Glutamatergic neuron (in vitro differentiated cells): Measurements from ENCODE around the gene CNTROB. TPM values are rescaled to one million over a fixed set of nuclear protein-coding genes. Genes with fewer than 3 reads are reported as not detected.

Experiments used
- DNase-seq: peaks from one replicate; pipeline ENCODE4 v3.0.0; 2022
- H3K27ac Mint-ChIP-seq: one replicate; pipeline ENCODE4 v1.8.0; 2020; ENCODE audit warnings: mild to moderate bottlenecking, mixed read lengths, inconsistent platforms; ENCODE audit not compliant: unreplicated experiment
- H3K27me3 Mint-ChIP-seq: one replicate; pipeline ENCODE4 v1.8.0; 2020; ENCODE audit warnings: mild to moderate bottlenecking, moderate library complexity, mixed read lengths, inconsistent platforms; ENCODE audit not compliant: unreplicated experiment
- H3K36me3 Mint-ChIP-seq: one replicate; pipeline ENCODE4 v1.8.0; 2020; ENCODE audit warnings: mild to moderate bottlenecking, mixed read lengths, inconsistent platforms; ENCODE audit not compliant: unreplicated experiment
- H3K4me1 Mint-ChIP-seq: one replicate; pipeline ENCODE4 v1.8.0; 2020; ENCODE audit warnings: mild to moderate bottlenecking, low read depth, mixed read lengths, inconsistent platforms; ENCODE audit not compliant: unreplicated experiment
- H3K4me3 Mint-ChIP-seq: one replicate; pipeline ENCODE4 v1.8.0; 2020; ENCODE audit warnings: mild to moderate bottlenecking, mixed read lengths, inconsistent platforms; ENCODE audit not compliant: unreplicated experiment
- H3K9me3 Mint-ChIP-seq: one replicate; pipeline ENCODE4 v1.8.0; 2020; ENCODE audit warnings: mild to moderate bottlenecking, moderate library complexity, mixed read lengths, inconsistent platforms; ENCODE audit not compliant: unreplicated experiment
- CTCF ChIP-seq: fragments of 200-600 bp; sonication (generic); IDR thresholded peaks from one replicate; pipeline ENCODE4 v1.5.0; 2021; ENCODE audit not compliant: partially characterized antibody, unreplicated experiment
- long read RNA-seq: library from polyadenylated mRNA; unstranded; transcript quantifications from one replicate; pipeline ENCODE4 v2.0.0, GENCODE V29; 2020; ENCODE audit not compliant: unreplicated experiment
- total RNA-seq: library from RNA; stranded (reverse); fragmentation: NEBNext Ultra II Directional; extraction: Animal tissue kit (Norgen Biotek cat#: 25700); gene quantifications from one replicate; pipeline ENCODE4 v1.2.1, GENCODE V29; 2021; ENCODE audit not compliant: unreplicated experiment

The CNTROB gene
- total RNA-seq = 55.7 TPM
- long read RNA-seq, partial matches to known transcripts = 3 of 4 reads
- long read RNA-seq, other reads (novel, unspliced or antisense) = 1 of 4 reads

GRCh38 chr17:7931709-7932482 is at the start of gene CNTROB, which contains the start of gene TRAPPC1:
Gene CNTROB (plus strand): TSS chr17:7932206. CDS start chr17:7933080, 874 bp downstream.
Gene TRAPPC1 (minus strand): TSS chr17:7931946. CDS start chr17:7931829, 117 bp downstream.
- Mint-ChIP-seq H3K4me3 (peak within 1 kb of the TSS; percentile 99), H3K4me1 (peaks cover 27% of the 10 kb centered on the region), H3K27ac (peak within 1 kb of the TSS; percentile 88), H3K27me3 (peaks cover 20% of the 10 kb centered on the region), H3K36me3 (peaks cover 9% of the 10 kb centered on the region), H3K9me3 (peaks cover 8% of the 10 kb centered on the region)
- no peak for TF ChIP-seq CTCF
- DNase-seq = peak; percentile 99

- Mint-ChIP-seq H3K27ac (no peak overlapping the region), H3K4me1 (peaks cover 4% of the 10 kb centered on the region), H3K27me3 (peaks cover 4% of the 10 kb centered on the region), H3K36me3 (no peaks in the 10 kb centered on the region), H3K4me3 (no peak overlapping the region), H3K9me3 (no peaks in the 10 kb centered on the region)
- no peak for DNase-seq
- no peak for TF ChIP-seq CTCF
These were observed 49.4 kb upstream of the CNTROB start for GRCh38 chr17:7882629-7883028.

GRCh38 chr17:7883781-7884386 is 48.1 kb upstream of the CNTROB start:
- H3K4me1 Mint-ChIP-seq = peaks cover 4% of the 10 kb centered on the region
- H3K9me3 Mint-ChIP-seq = no peaks in the 10 kb centered on the region
- no peaks in the 10 kb centered on the region for H3K36me3 Mint-ChIP-seq
- peaks cover 4% of the 10 kb centered on the region for H3K27me3 Mint-ChIP-seq
- peak overlapping the region; percentile 79 for H3K4me3 Mint-ChIP-seq
- no peak for TF ChIP-seq CTCF
- no peak for DNase-seq
- H3K27ac Mint-ChIP-seq = peak overlapping the region; percentile 76

GRCh38 chr17:7884581-7885366 is 47.2 kb upstream of the CNTROB start:
- Mint-ChIP-seq H3K9me3 (peaks cover 2% of the 10 kb centered on the region), H3K4me1 (peaks cover 4% of the 10 kb centered on the region), H3K4me3 (peak overlapping the region; percentile 47), H3K27me3 (peaks cover 4% of the 10 kb centered on the region), H3K36me3 (no peaks in the 10 kb centered on the region), H3K27ac (no peak overlapping the region)
- DNase-seq = peak; percentile 32
- no peak for TF ChIP-seq CTCF
